HL-60 (cell line): Measurements from ENCODE around the gene KLHL5.

Experiments
- CTCF ChIP-seq: IDR thresholded peaks from one replicate; pipeline ENCODE4 v1.5.1; 2011; ENCODE audit warnings: low read length, control low read depth, inconsistent platforms; ENCODE audit not compliant: insufficient read depth
- REST ChIP-seq: IDR thresholded peaks from 2 replicates; pipeline ENCODE4 v1.6.1; 2012; ENCODE audit warnings: low read depth; ENCODE audit not compliant: insufficient replicate concordance

GRCh38 chr4:39125600-39125985, 63.6 kb downstream of the KLHL5 start:
- TF ChIP-seq CTCF (no peak), REST (no peak)
